Fibroblast of villous mesenchyme (primary cell): Measurements from ENCODE around the gene RPL39. TPM values are rescaled to one million over a fixed set of nuclear protein-coding genes. Genes with fewer than 3 reads are reported as not detected.
A peak's percentile ranks its signal among the peaks of the same experiment; 100 is the strongest.
"Not testable (repeated sequence)": the region's sequence is repeated elsewhere in the genome, so short reads cannot be mapped to it uniquely, and the experiment has no call there.

Source experiments
- DNase-seq: peaks from one replicate; pipeline ENCODE4 v3.0.0-alpha.2; 2010; ENCODE audit warnings: low read depth
- H3K4me3 ChIP-seq: 2 replicates; pipeline ENCODE4 v1.5.1; 2011; ENCODE audit warnings: low read depth, mild to moderate bottlenecking, low read length
- small RNA-seq: library from RNA; depleted of rRNA; stranded (forward); fragments of <200 nt; gene quantifications from one replicate; pipeline ENCODE3, GENCODE V24; 2012
- total RNA-seq: library from RNA; depleted of rRNA; stranded (reverse); fragments of >200 nt; gene quantifications from 2 replicates; pipeline ENCODE4 v1.2.3, GENCODE V29; 2012
- TF ChIP-seq, protein P1 (sequence below): IDR thresholded peaks from 2 replicates; pipeline ENCODE4 v1.5.1; 2012; ENCODE audit warnings: low read depth, mild to moderate bottlenecking, low read length; ENCODE audit not compliant: insufficient read depth

RPL39 gene
- total RNA-seq, 1 donor, result 1,300 TPM

DNA sequence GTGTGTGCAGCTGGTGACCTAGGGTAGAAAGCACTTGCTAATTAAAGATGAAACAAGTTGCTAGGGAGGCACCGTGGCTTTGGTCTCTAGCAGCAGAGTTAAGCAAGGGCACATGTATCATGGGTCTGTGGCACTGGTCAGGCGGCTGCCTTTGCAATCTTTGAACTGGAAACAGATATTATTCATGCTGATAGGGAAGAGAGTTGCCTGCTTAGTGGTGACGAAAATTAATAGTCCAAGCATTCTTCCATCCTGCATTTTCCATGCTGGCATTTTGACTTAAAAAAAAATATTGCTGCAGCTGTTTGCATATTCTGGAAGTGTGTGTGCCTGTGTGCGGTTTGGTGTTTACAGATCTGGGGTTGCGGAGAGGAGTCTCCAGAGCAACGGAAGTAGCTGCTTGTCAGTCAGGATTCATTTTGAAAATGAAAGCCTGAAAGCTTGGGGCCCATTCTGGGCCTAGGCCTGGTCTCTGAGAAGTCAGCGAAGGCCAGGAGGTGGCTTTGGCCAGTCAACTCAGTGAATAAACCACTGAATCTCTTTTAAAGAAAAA lies 35.4 kb downstream of the RPL39 start:
- H3K4me3 ChIP-seq, result no peak overlapping the region
- TF ChIP-seq, protein P1, sequence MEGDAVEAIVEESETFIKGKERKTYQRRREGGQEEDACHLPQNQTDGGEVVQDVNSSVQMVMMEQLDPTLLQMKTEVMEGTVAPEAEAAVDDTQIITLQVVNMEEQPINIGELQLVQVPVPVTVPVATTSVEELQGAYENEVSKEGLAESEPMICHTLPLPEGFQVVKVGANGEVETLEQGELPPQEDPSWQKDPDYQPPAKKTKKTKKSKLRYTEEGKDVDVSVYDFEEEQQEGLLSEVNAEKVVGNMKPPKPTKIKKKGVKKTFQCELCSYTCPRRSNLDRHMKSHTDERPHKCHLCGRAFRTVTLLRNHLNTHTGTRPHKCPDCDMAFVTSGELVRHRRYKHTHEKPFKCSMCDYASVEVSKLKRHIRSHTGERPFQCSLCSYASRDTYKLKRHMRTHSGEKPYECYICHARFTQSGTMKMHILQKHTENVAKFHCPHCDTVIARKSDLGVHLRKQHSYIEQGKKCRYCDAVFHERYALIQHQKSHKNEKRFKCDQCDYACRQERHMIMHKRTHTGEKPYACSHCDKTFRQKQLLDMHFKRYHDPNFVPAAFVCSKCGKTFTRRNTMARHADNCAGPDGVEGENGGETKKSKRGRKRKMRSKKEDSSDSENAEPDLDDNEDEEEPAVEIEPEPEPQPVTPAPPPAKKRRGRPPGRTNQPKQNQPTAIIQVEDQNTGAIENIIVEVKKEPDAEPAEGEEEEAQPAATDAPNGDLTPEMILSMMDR, result no peak
- peak; percentile 62 for DNase-seq

DNA sequence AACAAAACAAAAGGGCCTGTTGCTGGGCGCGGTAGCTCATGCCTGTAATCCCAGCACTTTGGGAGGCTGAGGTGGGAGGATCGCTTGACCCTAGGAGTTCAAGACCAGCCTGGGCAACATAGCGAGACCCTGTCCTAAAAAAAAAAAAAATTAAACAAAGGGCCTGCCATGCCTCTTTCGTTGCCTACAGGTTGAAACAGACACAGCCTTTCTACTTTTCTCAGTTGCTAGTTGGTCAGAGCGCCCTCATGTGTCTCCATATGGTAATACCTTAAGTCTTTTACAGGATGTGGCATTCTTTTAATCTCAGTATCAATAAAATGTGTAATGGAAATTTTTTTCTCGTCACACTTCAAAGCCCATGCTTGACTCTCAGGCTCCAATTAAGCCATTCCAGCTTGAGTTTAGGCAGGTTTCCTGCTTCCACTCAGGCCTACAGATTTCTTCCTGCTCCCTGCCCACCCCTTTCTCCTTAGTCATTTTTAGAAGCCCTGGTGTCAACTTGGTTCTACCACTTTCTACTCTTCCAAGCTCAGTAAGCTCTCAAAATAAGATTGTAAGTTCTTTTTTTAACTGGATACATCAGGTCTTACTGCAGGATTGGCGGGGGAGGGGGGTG lies 37.7 kb downstream of the RPL39 start:
- TF ChIP-seq, protein P1, result peak; percentile 45
- no peak overlapping the region for H3K4me3 ChIP-seq
- peak; percentile 49 for DNase-seq

DNA sequence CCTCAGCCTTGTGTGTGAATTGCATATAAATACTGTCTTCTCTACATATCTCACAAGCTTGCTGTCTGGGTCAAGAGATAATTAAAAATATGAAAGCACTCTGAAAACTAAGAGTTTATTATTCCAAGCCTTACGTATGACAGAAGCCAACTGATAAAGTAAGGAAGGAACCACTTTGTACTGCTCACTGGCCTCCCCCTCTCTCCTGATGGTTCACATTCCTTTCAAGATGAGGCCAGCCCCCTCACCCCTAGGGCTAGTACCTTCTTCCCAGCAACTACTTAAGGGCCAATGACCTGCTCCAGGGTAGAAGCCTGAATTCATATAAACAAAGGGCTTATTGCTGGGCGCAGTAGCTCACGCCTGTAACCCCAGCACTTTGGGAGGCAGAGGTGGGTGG lies 38.4 kb downstream of the RPL39 start:
- DNase-seq, result no peak
- H3K4me3 ChIP-seq, result no peak overlapping the region
- TF ChIP-seq, protein P1, result no peak

DNA sequence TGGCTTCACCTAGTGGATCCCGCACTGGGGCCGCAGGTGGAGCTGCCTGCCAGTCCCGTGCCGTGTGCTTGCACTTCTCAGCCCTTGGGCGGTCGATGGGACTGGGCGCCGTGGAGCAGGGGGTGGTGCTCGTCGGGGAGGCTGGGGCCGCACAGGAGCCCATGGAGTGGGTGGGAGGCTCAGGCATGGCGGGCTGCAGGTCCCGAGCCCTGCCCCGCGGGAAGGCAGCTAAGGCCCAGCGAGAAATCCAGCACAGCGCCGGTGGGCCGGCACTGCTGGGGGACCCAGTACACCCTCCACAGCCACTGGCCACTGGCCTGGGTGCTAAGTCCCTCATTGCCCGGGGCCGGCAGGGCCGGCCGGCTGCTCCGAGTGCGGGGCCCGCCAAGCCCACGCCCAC lies 40.7 kb downstream of the RPL39 start:
- DNase-seq, H3K4me3 ChIP-seq: not testable (repeated sequence)

DNA sequence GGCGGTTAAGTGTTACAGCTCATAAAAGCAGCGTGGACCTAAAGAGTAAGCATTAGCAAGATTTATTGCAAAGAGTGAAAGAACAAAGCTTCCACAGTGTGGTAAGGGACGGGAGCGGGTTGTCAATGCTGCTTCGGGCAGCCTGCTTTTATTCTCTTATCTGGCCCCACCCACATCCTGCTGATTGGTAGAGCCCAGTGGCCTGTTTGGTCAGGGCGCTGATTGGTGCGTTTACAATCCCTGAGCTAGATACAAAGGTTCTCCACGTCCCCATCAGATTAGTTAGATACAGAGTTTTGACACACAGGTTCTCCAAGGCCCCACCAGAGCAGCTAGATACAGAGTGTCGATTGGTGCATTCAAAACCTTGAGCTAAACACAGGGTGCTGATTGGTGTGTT lies 41.3 kb downstream of the RPL39 start:
- DNase-seq, H3K4me3 ChIP-seq: not testable (repeated sequence)

DNA sequence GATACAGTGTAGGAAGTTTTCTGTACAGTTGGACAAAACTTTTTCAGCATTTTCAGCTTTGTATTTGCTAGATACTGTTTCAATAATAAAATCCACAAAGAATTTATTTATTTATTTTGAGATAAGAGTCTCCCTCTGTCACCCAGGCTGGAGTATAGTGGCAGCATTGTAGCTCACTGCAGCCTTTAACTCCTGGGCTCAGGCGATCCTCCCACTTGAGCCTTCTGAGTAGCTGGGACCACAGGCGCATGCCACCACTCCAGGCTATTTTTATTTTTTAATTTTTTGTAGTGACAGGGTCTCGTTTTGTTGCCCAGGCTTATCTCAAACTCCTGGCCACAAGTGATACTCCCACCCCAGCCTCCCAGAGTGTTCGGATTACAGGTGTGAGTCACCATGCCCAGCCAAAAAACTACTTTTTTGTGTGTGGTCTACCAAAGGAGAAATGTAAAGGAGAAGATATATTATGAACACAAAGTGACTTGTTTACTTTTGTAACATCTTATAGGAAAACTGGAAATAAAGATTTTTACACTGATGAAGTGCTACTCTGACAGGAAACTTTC lies 46.1 kb downstream of the RPL39 start:
- no peak overlapping the region for H3K4me3 ChIP-seq
- TF ChIP-seq, protein P1, result no peak
- no peak for DNase-seq

DNA sequence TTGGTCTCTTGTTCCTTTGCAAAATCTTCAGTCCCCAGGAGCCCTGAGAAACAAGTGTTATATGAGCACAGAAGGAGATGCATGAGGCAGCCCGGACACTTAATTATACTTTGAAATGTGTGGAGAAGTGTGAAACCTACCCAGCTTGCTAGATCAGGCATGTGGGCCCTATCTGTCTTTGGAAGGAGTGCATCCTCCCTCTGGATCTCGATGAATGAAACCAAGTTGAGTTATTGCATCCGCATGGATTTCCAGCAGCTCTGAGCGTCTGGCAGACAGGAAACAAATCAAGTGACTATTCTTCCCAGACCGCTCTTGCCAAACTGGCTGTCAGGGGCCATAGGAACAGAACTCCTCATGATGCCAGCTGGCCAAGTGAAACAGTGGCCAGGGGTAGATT lies 52.7 kb downstream of the RPL39 start:
- no peak for DNase-seq
- TF ChIP-seq, protein P1, result no peak
- no peak overlapping the region for H3K4me3 ChIP-seq

Small RNA genes lying within 50 kb of the gene (small RNA-seq; reads per million reads assigned to genes)
- gene SNORA69, result not detected

Other genes with a start within 250 kb of the RPL39 start
- gene STEEP1, start 226.2 kb downstream of the RPL39 start, total RNA-seq, result 26.8 and 32.5 TPM in 2 replicates
- 35.1 and 41.9 TPM in 2 replicates for gene UBE2A, start 217.1 kb downstream of the RPL39 start, total RNA-seq
- 5.2 and 6.9 TPM in 2 replicates for gene NKRF, start 185.2 kb downstream of the RPL39 start, total RNA-seq
- gene SEPTIN6, start 98.5 kb downstream of the RPL39 start, total RNA-seq, result 17.1 and 17.7 TPM in 2 replicates
- gene SOWAHD, start 33.0 kb downstream of the RPL39 start, total RNA-seq, result 0.43 TPM in 1 of 2 replicates, not detected in the other
- 1.3 and 1.7 TPM in 2 replicates for gene UPF3B, start 61.3 kb upstream of the RPL39 start, total RNA-seq
- 9.1 and 12.9 TPM in 2 replicates for gene RNF113A, start 80.1 kb upstream of the RPL39 start, total RNA-seq
- gene NDUFA1, start 80.2 kb upstream of the RPL39 start, total RNA-seq, result 67.8 and 68.6 TPM in 2 replicates
- gene AKAP14, start 104.3 kb upstream of the RPL39 start, total RNA-seq, result not detected in 2 replicates
- 3.9 and 4.8 TPM in 2 replicates for gene NKAP, start 152.1 kb upstream of the RPL39 start, total RNA-seq